HG03558 (cell line): Measurements from ENCODE around the gene PIP4P1.
"Not testable (repeated sequence)": the region's sequence is repeated elsewhere in the genome, so short reads cannot be mapped to it uniquely, and the experiment has no call there.

Source experiments
- ATAC-seq: cut with Tn5 transposase; IDR thresholded peaks from one replicate; pipeline ENCODE4 v1.9.1; 2021; ENCODE audit warnings: moderate number of reproducible peaks; ENCODE audit not compliant: unreplicated experiment; ENCODE audit errors: extremely low read depth

Gene PIP4P1

GRCh38 chr14:20477211-20477876, 16.1 kb upstream of the PIP4P1 start:
- no peak for ATAC-seq

GRCh38 chr14:20476776-20477175, 15.5 kb upstream of the PIP4P1 start:
- ATAC-seq = no peak

- ATAC-seq = no peak
These were observed 11.4 kb upstream of the PIP4P1 start for GRCh38 chr14:20472536-20473169.

- no peak for ATAC-seq
These were observed 9.3 kb upstream of the PIP4P1 start for GRCh38 chr14:20470603-20470901.

GRCh38 chr14:20469890-20470602, 8.8 kb upstream of the PIP4P1 start:
- ATAC-seq = peak; percentile 19

- peak; percentile 90 for ATAC-seq
These were observed 8.1 kb upstream of the PIP4P1 start, which contains the start of gene PNP for GRCh38 chr14:20469242-20469889. Gene PNP (plus strand): TSS chr14:20469406. CDS start chr14:20469525, 119 bp downstream.

GRCh38 chr14:20468764-20469241, 7.6 kb upstream of the PIP4P1 start:
- no peak for ATAC-seq

- ATAC-seq = no peak
These were observed 593 bp downstream of the PIP4P1 start for GRCh38 chr14:20460458-20461224.

GRCh38 chr14:20458031-20458789, 3.0 kb downstream of the PIP4P1 start:
- ATAC-seq = no peak

- ATAC-seq = no peak
These were observed 4.3 kb downstream of the PIP4P1 start for GRCh38 chr14:20456971-20457370.

GRCh38 chr14:20455355-20456300, 5.6 kb downstream of the PIP4P1 start:
- peak; percentile 17 for ATAC-seq

- ATAC-seq = peak; percentile 68
These were observed 6.5 kb downstream of the PIP4P1 start, which contains the start of the genes APEX1 and OSGEP for GRCh38 chr14:20454516-20455354. Gene APEX1 (plus strand): TSS chr14:20455226. CDS start chr14:20455646, 420 bp downstream. Gene OSGEP (minus strand): TSS chr14:20454812. CDS start chr14:20454683, 129 bp downstream.

GRCh38 chr14:20452831-20453230, 8.4 kb downstream of the PIP4P1 start:
- ATAC-seq = not testable (repeated sequence)

- ATAC-seq = no peak
These were observed 14.3 kb downstream of the PIP4P1 start for GRCh38 chr14:20446889-20447288.

- not testable (repeated sequence) for ATAC-seq
These were observed 17.6 kb downstream of the PIP4P1 start for GRCh38 chr14:20443650-20444049.

GRCh38 chr14:20441461-20441860, 19.8 kb downstream of the PIP4P1 start:
- ATAC-seq = no peak

GRCh38 chr14:20440882-20441281, 20.4 kb downstream of the PIP4P1 start:
- no peak for ATAC-seq
